GM19239 (cell line): ENCODE data around the gene PTPRJ.
"Not testable (repeated sequence)": the region's sequence is repeated elsewhere in the genome, so short reads cannot be mapped to it uniquely, and the experiment has no call there.

Source experiments
- DNase-seq: peaks from one replicate; pipeline ENCODE4 v3.0.0; 2011; ENCODE audit warnings: low spot score; ENCODE audit not compliant: insufficient read length
- FAIRE-seq: peaks from 2 replicates; lab custom pipeline; 2011; peaks lifted over from hg19 to GRCh38; lab: Jason Lieb, UNC

Gene PTPRJ

GRCh38 chr11:48013269-48013901 is 33.0 kb downstream of the PTPRJ start:
- DNase-seq (no peak), FAIRE-seq (peak; percentile 76)

- no peak for FAIRE-seq
Observed at GRCh38 chr11:48014917-48015316, 34.6 kb downstream of the PTPRJ start.

GRCh38 chr11:48017105-48017830 is 36.9 kb downstream of the PTPRJ start:
- DNase-seq (no peak), FAIRE-seq (no peak)

More at GRCh38 chr11:48014917-48015316, 34.6 kb downstream of the PTPRJ start:
- no peak for DNase-seq

GRCh38 chr11:48017831-48018527 is 37.6 kb downstream of the PTPRJ start:
- no peak for DNase-seq
- FAIRE-seq, result no peak

GRCh38 chr11:48018528-48019216 is 38.3 kb downstream of the PTPRJ start:
- DNase-seq (no peak), FAIRE-seq (no peak)

GRCh38 chr11:48019217-48019584 is 38.8 kb downstream of the PTPRJ start:
- FAIRE-seq, result no peak
- no peak for DNase-seq

GRCh38 chr11:48019595-48019994 is 39.2 kb downstream of the PTPRJ start:
- no peak for FAIRE-seq
- no peak for DNase-seq

GRCh38 chr11:48020092-48020755 is 39.9 kb downstream of the PTPRJ start:
- FAIRE-seq, result peak; percentile 68
- no peak for DNase-seq

GRCh38 chr11:48021201-48021820 is 41.0 kb downstream of the PTPRJ start:
- not testable (repeated sequence) for FAIRE-seq, DNase-seq

GRCh38 chr11:48022445-48022844 is 42.1 kb downstream of the PTPRJ start:
- FAIRE-seq (no peak), DNase-seq (no peak)

- FAIRE-seq, DNase-seq: not testable (repeated sequence)
Observed at GRCh38 chr11:48023608-48024007, 43.2 kb downstream of the PTPRJ start.

GRCh38 chr11:48024635-48025071 is 44.3 kb downstream of the PTPRJ start:
- no peak for DNase-seq
- FAIRE-seq, result no peak

- FAIRE-seq (no peak), DNase-seq (no peak)
Observed at GRCh38 chr11:48025293-48025983, 45.1 kb downstream of the PTPRJ start.

- FAIRE-seq (no peak), DNase-seq (no peak)
Observed at GRCh38 chr11:48025984-48026340, 45.6 kb downstream of the PTPRJ start.

GRCh38 chr11:48028914-48029680 is 48.7 kb downstream of the PTPRJ start:
- no peak for FAIRE-seq
- DNase-seq, result no peak

- no peak for DNase-seq
- no peak for FAIRE-seq
Observed at GRCh38 chr11:48029681-48030290, 49.4 kb downstream of the PTPRJ start.

GRCh38 chr11:48031602-48032001 is 51.2 kb downstream of the PTPRJ start:
- FAIRE-seq, result no peak

GRCh38 chr11:48032721-48033120 is 52.4 kb downstream of the PTPRJ start:
- no peak for DNase-seq
- FAIRE-seq, result no peak

More at GRCh38 chr11:48031602-48032001, 51.2 kb downstream of the PTPRJ start:
- no peak for DNase-seq
